ENCODE results near the gene PLK3.

- TF ChIP-seq CTCF (IDR thresholded peaks at IDR 0.05) = no peak
- no peak for TF ChIP-seq POLR2A (IDR thresholded peaks at IDR 0.05)
Measured at GRCh38 chr1:44828003-44828651, 27.9 kb downstream of the PLK3 start.

Data from breast epithelium (tissue), 3 donors.